GM23248 (cell line): ENCODE results near the gene EEPD1. TPM values are rescaled to one million over a fixed set of nuclear protein-coding genes. Genes with fewer than 3 reads are reported as not detected.

Source experiments
- DNase-seq: peaks from one replicate; pipeline ENCODE4 v3.0.0-alpha.2; 2015
- H2AFZ ChIP-seq: fragments of 200-600 bp; sonication (generic); 2 replicates; pipeline ENCODE4 v1.6.1; 2016; ENCODE audit warnings: antibody characterized with exemption
- H3F3A ChIP-seq: fragments of 200-600 bp; sonication (generic); 2 replicates; pipeline ENCODE4 v1.6.1; 2016; ENCODE audit warnings: mild to moderate bottlenecking, antibody characterized with exemption, mixed run types; ENCODE audit not compliant: insufficient read depth
- H3K27ac ChIP-seq: fragments of 200-600 bp; sonication (generic); 2 replicates; pipeline ENCODE4 v1.5.1; 2016; ENCODE audit warnings: mild to moderate bottlenecking
- H3K27me3 ChIP-seq: fragments of 200-600 bp; sonication (generic); replicated peaks from 2 replicates; pipeline ENCODE4 v1.6.1; 2016; ENCODE audit warnings: mild to moderate bottlenecking; ENCODE audit not compliant: insufficient read depth
- H3K36me3 ChIP-seq: fragments of 200-600 bp; sonication (generic); 2 replicates; pipeline ENCODE4 v1.6.1; 2016; ENCODE audit warnings: low read depth, mild to moderate bottlenecking
- H3K4me1 ChIP-seq: fragments of 200-600 bp; sonication (generic); 2 replicates; pipeline ENCODE4 v1.6.1; 2016; ENCODE audit warnings: mild to moderate bottlenecking; ENCODE audit not compliant: insufficient read depth
- H3K4me2 ChIP-seq: fragments of 200-600 bp; sonication (generic); one replicate; pipeline ENCODE4 v1.6.1; 2016; ENCODE audit warnings: mild to moderate bottlenecking; ENCODE audit not compliant: unreplicated experiment
- H3K4me3 ChIP-seq: fragments of 200-600 bp; sonication (generic); 2 replicates; pipeline ENCODE4 v1.5.1; 2016; ENCODE audit warnings: mild to moderate bottlenecking
- H3K79me2 ChIP-seq: fragments of 200-600 bp; sonication (generic); 2 replicates; pipeline ENCODE4 v1.6.1; 2016; ENCODE audit warnings: mild to moderate bottlenecking; ENCODE audit not compliant: insufficient read depth
- H3K9ac ChIP-seq: fragments of 200-600 bp; sonication (generic); 2 replicates; pipeline ENCODE4 v1.6.1; 2016; ENCODE audit warnings: mild to moderate bottlenecking
- H3K9me2 ChIP-seq: fragments of 200-600 bp; sonication (generic); 2 replicates; pipeline ENCODE4 v1.6.1; 2016; ENCODE audit warnings: mixed run types, mild to moderate bottlenecking, moderate library complexity; ENCODE audit not compliant: insufficient read depth
- H3K9me3 ChIP-seq: fragments of 200-600 bp; sonication (generic); one replicate; pipeline ENCODE4 v1.6.1; 2017; ENCODE audit warnings: low read depth
- H4K20me1 ChIP-seq: fragments of 200-600 bp; sonication (generic); 2 replicates; pipeline ENCODE4 v1.6.0; 2016; ENCODE audit not compliant: insufficient read depth
- EZH2 ChIP-seq: fragments of 200-600 bp; sonication (generic); IDR thresholded peaks from 2 replicates; pipeline ENCODE4 v1.6.1; 2018; ENCODE audit warnings: antibody characterized with exemption, mild to moderate bottlenecking; ENCODE audit not compliant: insufficient read depth, poor library complexity, severe bottlenecking
- EZH2phosphoT487 ChIP-seq: fragments of 200-600 bp; sonication (generic); IDR thresholded peaks from 2 replicates; pipeline ENCODE4 v1.6.1; 2018; ENCODE audit warnings: antibody characterized with exemption, moderate library complexity, mild to moderate bottlenecking, low read depth; ENCODE audit not compliant: insufficient read depth
- WGBS, 2 experiments: methylation state at CpG; one replicate each; pipeline ENCODE4 v1.1.6; 2015 to 2017; ENCODE audit warnings: low lambda C conversion rate in 2 of 2, low coverage in 1 of 2; ENCODE audit errors: missing lambda C conversion rate in 2 of 2; 5-methylcytosine and 5-hydroxymethylcytosine counted together
- in situ Hi-C: fragments of 300-500 bp; cut with MboI; formaldehyde crosslinking; loops from 2 replicates; pipeline ENCODE4 v1.15.0; 2020
- polyA plus RNA-seq: library from polyadenylated mRNA; unstranded; fragments of >200 nt; fragmentation: Nextera tagmentation; extraction: Ambion mirVana; gene quantifications from 2 replicates; pipeline ENCODE4 v1.2.1, GENCODE V29; 2016
- total RNA-seq: library from RNA; depleted of rRNA; stranded (reverse); fragments of >200 nt; shearing (Covaris generic); gene quantifications from 2 replicates; pipeline ENCODE4 v1.2.3, GENCODE V29; 2014

Gene EEPD1
- total and polyA plus RNA-seq, 2 experiments from 2014 or later, result 1.6 to 5.2 TPM

DNA sequence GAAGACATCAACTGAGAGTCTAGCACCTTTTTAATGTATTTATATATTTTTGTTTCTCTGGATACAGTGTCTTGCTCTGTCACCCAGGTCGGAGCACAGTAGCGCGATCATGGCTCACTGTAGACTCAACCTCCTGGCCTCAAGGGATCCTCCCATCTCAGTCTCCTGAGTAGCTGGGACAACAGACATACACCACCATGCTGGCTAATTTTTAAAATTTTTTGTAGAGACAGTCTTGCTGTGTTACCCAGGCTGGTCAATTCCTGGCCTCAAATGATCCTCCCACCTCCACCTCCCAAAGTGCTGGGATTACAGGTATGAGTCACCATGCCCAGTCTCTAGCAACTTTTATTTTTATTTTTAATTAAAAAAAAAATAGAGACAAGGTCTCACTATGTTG lies 185.2 kb downstream of the EEPD1 start:
- Histone ChIP-seq H3K4me2 (no peak overlapping the region), H3K36me3 (no peaks in the 10 kb centered on the region), H3K9me3 (no peaks in the 10 kb centered on the region), H3K4me3 (no peak overlapping the region), H3K4me1 (no peaks in the 10 kb centered on the region), H3K9ac (no peak overlapping the region), H3K9me2 (no peaks in the 10 kb centered on the region), H3K27ac (no peak overlapping the region), H2AFZ (no peak overlapping the region), H3K79me2 (no peaks in the 10 kb centered on the region), H3K27me3 (no peaks in the 10 kb centered on the region), H4K20me1 (no peaks in the 10 kb centered on the region), H3F3A (no peaks in the 10 kb centered on the region)
- WGBS, 2 experiments, result 99 to 100% methylated on average over 3 of the region's 3 CpGs
- DNase-seq, result no peak
- in situ Hi-C loops, result no loop called here
- no peak for TF ChIP-seq EZH2
- no peak for TF ChIP-seq EZH2phosphoT487

DNA sequence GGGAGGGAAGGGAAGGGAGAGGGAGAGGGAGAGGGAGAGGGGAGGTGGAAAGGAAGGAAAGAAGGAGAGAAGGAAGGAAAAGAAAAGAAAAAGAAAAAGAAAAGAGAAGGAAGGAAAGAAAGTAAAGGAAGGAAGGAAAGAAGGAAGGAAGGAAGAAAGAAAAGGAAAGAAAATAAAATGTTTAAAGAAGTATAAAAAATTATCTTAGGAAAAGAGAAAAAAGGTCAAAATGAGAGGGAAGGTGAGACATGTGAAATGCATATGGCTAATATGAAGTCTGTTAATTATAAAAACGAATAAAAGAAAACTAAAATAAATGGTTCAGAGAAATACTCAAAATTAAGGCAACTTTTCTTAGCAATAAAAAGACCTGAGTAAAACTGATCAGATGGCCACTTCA lies 190.5 kb downstream of the EEPD1 start:
- 51 to 68% methylated on average over 1 of the region's 1 CpG for WGBS, 2 experiments
- Histone ChIP-seq H3K36me3 (no peaks in the 10 kb centered on the region), H3K9me2 (no peaks in the 10 kb centered on the region), H4K20me1 (no peaks in the 10 kb centered on the region), H3K4me1 (peaks cover 12% of the 10 kb centered on the region), H3K27ac (no peak overlapping the region), H3K9ac (no peak overlapping the region), H3K4me2 (no peak overlapping the region), H3F3A (peaks cover 3% of the 10 kb centered on the region; the same call in 1 of the 2 replicates), H3K79me2 (no peaks in the 10 kb centered on the region), H2AFZ (no peak overlapping the region), H3K9me3 (no peaks in the 10 kb centered on the region), H3K4me3 (no peak overlapping the region), H3K27me3 (no peaks in the 10 kb centered on the region)
- TF ChIP-seq EZH2phosphoT487 (no peak), EZH2 (no peak)
- DNase-seq, result no peak
- in situ Hi-C loops, result no loop called here

DNA sequence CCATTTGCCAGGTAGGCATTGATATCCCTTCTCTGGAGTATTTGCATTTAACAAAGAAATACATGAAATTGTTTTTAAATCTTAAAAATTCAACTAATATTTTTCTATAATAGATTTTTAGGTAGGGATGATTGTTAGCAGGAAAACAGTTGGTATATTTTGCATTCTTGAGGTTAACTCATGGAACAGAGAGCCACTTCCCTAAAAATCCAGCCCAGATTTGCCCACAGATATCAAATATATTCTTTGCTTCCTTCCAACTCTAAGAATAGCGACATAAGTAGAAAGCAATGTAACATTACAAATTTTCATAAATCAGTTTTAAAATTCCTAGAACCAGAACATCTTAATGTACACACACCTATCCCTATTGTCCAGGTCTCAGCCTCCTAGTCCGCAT lies 191.6 kb downstream of the EEPD1 start:
- no peaks in the 10 kb centered on the region for H3K36me3 ChIP-seq

DNA sequence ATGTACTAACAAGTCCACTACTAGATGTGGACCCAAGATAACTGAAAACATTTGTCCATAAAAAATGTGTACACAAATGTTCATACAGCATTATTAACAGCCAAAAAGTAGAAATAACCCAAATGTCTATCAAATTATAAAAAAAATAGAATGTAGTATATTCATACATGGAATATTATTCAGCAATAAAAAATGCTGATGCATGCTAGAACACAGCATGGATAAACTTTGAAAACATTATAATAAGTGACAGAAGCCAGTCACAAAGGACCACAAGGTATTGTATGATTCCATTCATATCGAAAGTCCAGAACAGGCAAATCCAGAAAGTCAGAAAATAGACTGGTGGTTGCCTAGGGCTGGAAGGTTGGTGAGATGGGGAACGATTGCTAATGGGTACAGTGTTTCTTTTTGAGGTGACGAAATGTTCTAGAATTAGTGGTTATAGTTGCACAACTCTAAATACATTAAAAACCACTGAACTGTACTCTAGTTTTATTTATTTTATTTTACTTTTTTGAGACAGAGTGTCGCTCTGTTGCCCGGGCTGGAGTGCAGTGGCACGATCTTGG lies 193.3 kb downstream of the EEPD1 start:
- Histone ChIP-seq H3K36me3 (no peaks in the 10 kb centered on the region), H2AFZ (no peak overlapping the region), H4K20me1 (no peaks in the 10 kb centered on the region), H3K27ac (no peak overlapping the region), H3K79me2 (no peaks in the 10 kb centered on the region), H3K4me3 (no peak overlapping the region), H3K9me2 (no peaks in the 10 kb centered on the region), H3F3A (peaks cover 7% of the 10 kb centered on the region; the same call in 1 of the 2 replicates), H3K9ac (no peak overlapping the region), H3K27me3 (no peaks in the 10 kb centered on the region), H3K4me2 (no peak overlapping the region), H3K9me3 (no peaks in the 10 kb centered on the region), H3K4me1 (peaks cover 16% of the 10 kb centered on the region)
- WGBS, 2 experiments, result 80 to 85% methylated on average over 6 of the region's 6 CpGs
- TF ChIP-seq EZH2, result no peak
- TF ChIP-seq EZH2phosphoT487, result no peak
- in situ Hi-C loops, result no loop called here
- no peak for DNase-seq

More for the DNA sequence above, 191.6 kb downstream of the EEPD1 start:
- Histone ChIP-seq H4K20me1 (no peaks in the 10 kb centered on the region), H2AFZ (no peak overlapping the region), H3K27ac (no peak overlapping the region), H3K9ac (no peak overlapping the region), H3K4me2 (no peak overlapping the region), H3K9me3 (no peaks in the 10 kb centered on the region), H3K4me1 (peaks cover 16% of the 10 kb centered on the region), H3F3A (peaks cover 7% of the 10 kb centered on the region; the same call in 1 of the 2 replicates), H3K27me3 (no peaks in the 10 kb centered on the region), H3K79me2 (no peaks in the 10 kb centered on the region), H3K9me2 (no peaks in the 10 kb centered on the region), H3K4me3 (no peak overlapping the region)
- in situ Hi-C loops, result no loop called here
- DNase-seq, result no peak
- WGBS, 2 experiments, result 83 to 84% methylated on average over 2 of the region's 2 CpGs
- TF ChIP-seq EZH2, result no peak
- no peak for TF ChIP-seq EZH2phosphoT487

DNA sequence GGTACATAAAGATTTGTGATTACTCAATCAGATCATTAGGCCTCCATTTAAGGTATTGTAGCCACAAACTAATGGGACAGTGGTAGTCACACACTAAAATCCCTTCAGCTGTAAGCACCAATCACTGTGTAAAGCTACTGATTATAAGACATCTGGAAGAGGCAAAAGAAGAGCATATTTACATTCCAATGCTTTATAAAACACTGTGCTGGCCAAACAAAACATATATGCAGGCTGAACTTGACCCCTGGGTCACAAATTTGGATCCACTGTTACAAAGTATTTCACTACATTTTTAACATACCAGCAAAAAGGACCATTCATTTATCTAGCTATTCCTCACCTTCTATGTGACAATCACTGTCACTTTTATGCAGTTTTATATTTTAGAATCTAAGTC lies 195.2 kb downstream of the EEPD1 start:
- in situ Hi-C loops, result no loop called here
- Histone ChIP-seq H3K9me3 (no peaks in the 10 kb centered on the region), H3K4me2 (no peak overlapping the region), H4K20me1 (no peaks in the 10 kb centered on the region), H3F3A (peaks cover 7% of the 10 kb centered on the region; the same call in 1 of the 2 replicates), H3K4me3 (no peak overlapping the region), H3K36me3 (no peaks in the 10 kb centered on the region), H3K79me2 (no peaks in the 10 kb centered on the region), H3K4me1 (peaks cover 16% of the 10 kb centered on the region), H3K9me2 (no peaks in the 10 kb centered on the region), H3K27me3 (no peaks in the 10 kb centered on the region), H2AFZ (no peak overlapping the region), H3K9ac (no peak overlapping the region), H3K27ac (no peak overlapping the region)
- TF ChIP-seq EZH2 (no peak), EZH2phosphoT487 (no peak)
- DNase-seq, result peak; percentile 15
